Keratinocyte (primary cell): Measurements from ENCODE around the gene UBR3. TPM values are rescaled to one million over a fixed set of nuclear protein-coding genes. Genes with fewer than 3 reads are reported as not detected.
"Not testable (repeated sequence)": the region's sequence is repeated elsewhere in the genome, so short reads cannot be mapped to it uniquely, and the experiment has no call there.

Experiments
- DNase-seq: peaks from one replicate; pipeline ENCODE4 v3.0.0-alpha.2; 2011; ENCODE audit warnings: low read depth, missing footprints, low spot score
- FAIRE-seq: peaks from 2 replicates; lab custom pipeline; 2011; peaks lifted over from hg19 to GRCh38; lab: Jason Lieb, UNC
- H2AFZ ChIP-seq: 2 replicates; pipeline ENCODE4 v1.6.0; 2012; ENCODE audit warnings: low read length, control low read depth, inconsistent platforms; ENCODE audit not compliant: control insufficient read depth
- H3K27ac ChIP-seq: 2 replicates; pipeline ENCODE4 v1.5.1; 2011; ENCODE audit warnings: low read length; ENCODE audit not compliant: control insufficient read depth, insufficient read depth
- H3K27me3 ChIP-seq: 3 replicates; pipeline ENCODE4 v1.6.0; 2011; ENCODE audit warnings: low read length; ENCODE audit not compliant: control insufficient read depth, insufficient read depth; ENCODE audit errors: extremely low read depth
- H3K36me3 ChIP-seq, 2 experiments: 2 replicates in 1 of 2; 3 replicates in 1 of 2; pipeline ENCODE4 v1.5.1; 2011; ENCODE audit warnings: low read length in 2 of 2, mild to moderate bottlenecking in 1 of 2; ENCODE audit not compliant: control insufficient read depth in 2 of 2, insufficient read depth in 2 of 2; ENCODE audit errors: extremely low read depth in 1 of 2
- H3K4me1 ChIP-seq: 3 replicates; pipeline ENCODE4 v1.5.1; 2011; ENCODE audit warnings: low read length; ENCODE audit not compliant: control insufficient read depth, insufficient read depth; ENCODE audit errors: extremely low read depth
- H3K4me2 ChIP-seq: 3 replicates; pipeline ENCODE4 v1.6.0; 2011; ENCODE audit warnings: low read depth, low read length; ENCODE audit not compliant: control insufficient read depth, insufficient read depth; ENCODE audit errors: extremely low read depth
- H3K4me3 ChIP-seq, 3 experiments: fragments of 200-600 bp in 1 of 3; sonication (generic) in 1 of 3; 2 replicates in 2 of 3; 3 replicates in 1 of 3; pipeline ENCODE4 v1.5.1; 2011 to 2016; ENCODE audit warnings: low read length in 3 of 3, mild to moderate bottlenecking in 3 of 3, control low read depth in 2 of 3, inconsistent platforms in 1 of 3, low read depth in 1 of 3, mixed read lengths in 1 of 3, mixed run types in 1 of 3, moderate library complexity in 1 of 3; ENCODE audit not compliant: control insufficient read depth in 2 of 3, insufficient read depth in 2 of 3; ENCODE audit errors: extremely low read depth in 1 of 3
- H3K79me2 ChIP-seq: 2 replicates; pipeline ENCODE4 v1.6.0; 2012; ENCODE audit warnings: low read length; ENCODE audit not compliant: control insufficient read depth, insufficient read depth
- H3K9ac ChIP-seq: 3 replicates; pipeline ENCODE4 v1.6.0; 2011; ENCODE audit warnings: low read length; ENCODE audit not compliant: control insufficient read depth, insufficient read depth; ENCODE audit errors: extremely low read depth
- H3K9me1 ChIP-seq: 3 replicates; pipeline ENCODE4 v1.6.0; 2011; ENCODE audit warnings: low read length; ENCODE audit not compliant: control insufficient read depth, insufficient read depth; ENCODE audit errors: extremely low read depth
- H3K9me3 ChIP-seq: 2 replicates; pipeline ENCODE4 v1.5.1; 2012; ENCODE audit warnings: low read depth, low read length; ENCODE audit not compliant: control insufficient read depth
- H4K20me1 ChIP-seq: 3 replicates; pipeline ENCODE4 v1.6.0; 2011; ENCODE audit warnings: low read length; ENCODE audit not compliant: control insufficient read depth, insufficient read depth; ENCODE audit errors: extremely low read depth
- CTCF ChIP-seq, 3 experiments: IDR thresholded peaks in 1 of 3; conservative IDR thresholded peaks in 1 of 3; optimal IDR thresholded peaks in 1 of 3; 2 replicates in 2 of 3; 3 replicates in 1 of 3; pipeline versions ENCODE3 to v1.5.1; 2011; ENCODE audit warnings: low read length in 3 of 3, mild to moderate bottlenecking in 3 of 3, moderate library complexity in 2 of 3, control low read depth in 1 of 3, inconsistent platforms in 1 of 3; ENCODE audit not compliant: insufficient read depth in 2 of 3; ENCODE audit errors: extremely low read depth in 1 of 3
- EZH2 ChIP-seq: IDR thresholded peaks from one replicate; pipeline ENCODE4 v1.6.1; 2012; ENCODE audit warnings: inconsistent platforms, mild to moderate bottlenecking, low read length, moderate library complexity
- dilution Hi-C: fragments of 300-500 bp; cut with MboI; formaldehyde crosslinking; loops from one replicate; pipeline ENCODE4 v1.7.0; 2020; ENCODE audit warnings: low sequenced_read_pairs; ENCODE audit not compliant: extremely low pct_ligation_motif_present
- polyA plus RNA-seq, 5 experiments: library from polyadenylated mRNA; depleted of rRNA in 3 of 5; stranded (reverse) in 3 of 5; stranded (forward) in 1 of 5; unstranded in 1 of 5; fragments of >200 nt; gene quantifications; 1 replicate in 1 of 5; 2 replicates in 3 of 5; 3 replicates in 1 of 5; pipeline versions ENCODE4 v1.2.1 to v1.2.3, GENCODE V29; 2011 to 2012; ENCODE audit warnings: missing spikeins in 2 of 5, low read depth in 1 of 5, low replicate concordance in 1 of 5

UBR3 gene
- polyA plus RNA-seq, 1 donor (not counting 4 experiments of a cell fraction or from before 2014, with no cell fraction given) = 14.7 TPM

GRCh38 chr2:169815849-169816248, 11.4 kb upstream of the UBR3 start:
- H3K4me3 ChIP-seq = no peak overlapping the region
- no peak overlapping the region for H2AFZ ChIP-seq
- FAIRE-seq (peak; percentile 81), DNase-seq (no peak)
- peaks cover 23% of the 10 kb centered on the region for H3K79me2 ChIP-seq
- H3K4me1 ChIP-seq = peaks cover 24% of the 10 kb centered on the region
- H3K36me3 ChIP-seq = peaks cover 7 to 30% of the 10 kb centered on the region in 2 experiments
- no peak overlapping the region for H3K9ac ChIP-seq
- dilution Hi-C loops = no loop called here
- no peak overlapping the region for H3K4me2 ChIP-seq
- no peaks in the 10 kb centered on the region for H3K27me3 ChIP-seq
- no peak for TF ChIP-seq CTCF (optimal IDR thresholded peaks at IDR 0.05 in 1 of 3, IDR thresholded peaks at IDR 0.05 in 1 of 3, conservative IDR thresholded peaks at IDR 0.05 in 1 of 3; ENCODE audit: extremely low read depth in 1 of 3, insufficient read depth in 2 of 3, low read length in 3 of 3)
- TF ChIP-seq EZH2 = no peak
- peak overlapping the region; percentile 31 for H3K27ac ChIP-seq
- no peaks in the 10 kb centered on the region for H3K9me1 ChIP-seq
- H3K9me3 ChIP-seq = no peaks in the 10 kb centered on the region
- H4K20me1 ChIP-seq = no peaks in the 10 kb centered on the region

- H3K9ac ChIP-seq, H2AFZ ChIP-seq, DNase-seq, H3K27ac ChIP-seq, H3K4me3 ChIP-seq, H3K9me1 ChIP-seq, H3K9me3 ChIP-seq, dilution Hi-C loops, H4K20me1 ChIP-seq, FAIRE-seq, H3K4me2 ChIP-seq, H3K27me3 ChIP-seq: not testable (repeated sequence)
- peaks cover 6 to 24% of the 10 kb centered on the region in 2 experiments for H3K36me3 ChIP-seq
- peaks cover 31% of the 10 kb centered on the region for H3K79me2 ChIP-seq
- H3K4me1 ChIP-seq = peaks cover 24% of the 10 kb centered on the region
These were observed 10.3 kb upstream of the UBR3 start for GRCh38 chr2:169816961-169817360.

- H2AFZ ChIP-seq, H3K9ac ChIP-seq, dilution Hi-C loops, H3K27me3 ChIP-seq, H4K20me1 ChIP-seq, H3K27ac ChIP-seq, H3K4me2 ChIP-seq, FAIRE-seq, H3K9me1 ChIP-seq, DNase-seq, H3K9me3 ChIP-seq, H3K4me3 ChIP-seq: not testable (repeated sequence)
- Histone ChIP-seq H3K4me1 (peaks cover 24% of the 10 kb centered on the region), H3K79me2 (peaks cover 34% of the 10 kb centered on the region), H3K36me3 (peaks cover 5 to 19% of the 10 kb centered on the region in 2 experiments)
These were observed 9.9 kb upstream of the UBR3 start for GRCh38 chr2:169817369-169817768.
